ENCODE measurements around the gene USP19. TPM values are rescaled to one million over a fixed set of nuclear protein-coding genes. Genes with fewer than 3 reads are reported as not detected.

Gene USP19, protein sequence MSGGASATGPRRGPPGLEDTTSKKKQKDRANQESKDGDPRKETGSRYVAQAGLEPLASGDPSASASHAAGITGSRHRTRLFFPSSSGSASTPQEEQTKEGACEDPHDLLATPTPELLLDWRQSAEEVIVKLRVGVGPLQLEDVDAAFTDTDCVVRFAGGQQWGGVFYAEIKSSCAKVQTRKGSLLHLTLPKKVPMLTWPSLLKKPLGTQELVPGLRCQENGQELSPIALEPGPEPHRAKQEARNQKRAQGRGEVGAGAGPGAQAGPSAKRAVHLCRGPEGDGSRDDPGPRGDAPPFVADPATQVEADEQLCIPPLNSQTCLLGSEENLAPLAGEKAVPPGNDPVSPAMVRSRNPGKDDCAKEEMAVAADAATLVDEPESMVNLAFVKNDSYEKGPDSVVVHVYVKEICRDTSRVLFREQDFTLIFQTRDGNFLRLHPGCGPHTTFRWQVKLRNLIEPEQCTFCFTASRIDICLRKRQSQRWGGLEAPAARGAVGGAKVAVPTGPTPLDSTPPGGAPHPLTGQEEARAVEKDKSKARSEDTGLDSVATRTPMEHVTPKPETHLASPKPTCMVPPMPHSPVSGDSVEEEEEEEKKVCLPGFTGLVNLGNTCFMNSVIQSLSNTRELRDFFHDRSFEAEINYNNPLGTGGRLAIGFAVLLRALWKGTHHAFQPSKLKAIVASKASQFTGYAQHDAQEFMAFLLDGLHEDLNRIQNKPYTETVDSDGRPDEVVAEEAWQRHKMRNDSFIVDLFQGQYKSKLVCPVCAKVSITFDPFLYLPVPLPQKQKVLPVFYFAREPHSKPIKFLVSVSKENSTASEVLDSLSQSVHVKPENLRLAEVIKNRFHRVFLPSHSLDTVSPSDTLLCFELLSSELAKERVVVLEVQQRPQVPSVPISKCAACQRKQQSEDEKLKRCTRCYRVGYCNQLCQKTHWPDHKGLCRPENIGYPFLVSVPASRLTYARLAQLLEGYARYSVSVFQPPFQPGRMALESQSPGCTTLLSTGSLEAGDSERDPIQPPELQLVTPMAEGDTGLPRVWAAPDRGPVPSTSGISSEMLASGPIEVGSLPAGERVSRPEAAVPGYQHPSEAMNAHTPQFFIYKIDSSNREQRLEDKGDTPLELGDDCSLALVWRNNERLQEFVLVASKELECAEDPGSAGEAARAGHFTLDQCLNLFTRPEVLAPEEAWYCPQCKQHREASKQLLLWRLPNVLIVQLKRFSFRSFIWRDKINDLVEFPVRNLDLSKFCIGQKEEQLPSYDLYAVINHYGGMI (N-terminal part only)
- 22.3 TPM for polyA plus RNA-seq (2013, experiment 1 of 2)
- 21.3 TPM for polyA plus RNA-seq (2013, experiment 2 of 2)

DNA sequence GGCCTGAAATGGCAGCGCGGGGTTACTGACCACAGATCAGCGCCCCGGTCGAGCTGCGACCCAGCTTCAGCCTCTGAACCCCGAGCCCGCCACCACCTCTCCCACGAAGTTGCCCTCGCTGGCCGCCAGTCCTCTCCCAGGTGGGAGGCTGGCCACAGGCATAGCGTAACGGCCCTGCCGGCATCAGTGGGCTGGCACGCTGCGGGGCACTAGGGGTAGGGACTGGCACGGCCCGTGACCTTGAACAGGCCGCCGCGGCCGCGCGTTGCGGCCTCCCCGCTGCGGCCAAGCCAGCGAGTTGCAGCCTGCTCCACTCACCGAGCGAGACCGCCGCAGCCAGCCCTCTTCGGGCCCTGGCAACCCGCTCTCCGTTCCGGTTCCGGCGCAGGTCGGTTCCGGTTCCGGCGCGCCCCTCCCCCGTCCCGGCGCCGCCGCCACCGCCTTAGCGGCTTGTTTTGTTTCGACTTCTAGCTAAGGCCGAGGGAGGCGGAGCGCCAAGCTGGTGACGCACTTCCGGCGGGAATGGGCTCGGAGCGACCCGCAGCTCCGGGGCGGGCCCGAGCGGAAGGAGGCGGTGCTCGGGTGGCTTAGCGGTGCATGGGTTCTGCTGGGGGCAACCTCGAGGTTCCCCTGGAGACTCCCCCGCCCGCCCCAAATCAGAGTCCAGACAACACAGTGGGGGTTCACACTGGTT is at the start of gene USP19:
USP19 (minus strand) TSS at position 386 of the 694 bp plus-strand sequence. CDS start 1,678 bp downstream, outside the sequence.
- peak within 1 kb of the TSS; percentile 84 for H3K4me2 ChIP-seq (ENCODE audit: insufficient read depth, low read length, poor library complexity, severe bottlenecking)
- peak within 1 kb of the TSS; percentile 11 for H4K91ac ChIP-seq (ENCODE audit: low read depth, low read length, poor library complexity)
- no peaks in the 10 kb centered on the region for H3K27me3 ChIP-seq (ENCODE audit: control insufficient read depth in 3 of 3, insufficient read depth in 3 of 3, low read depth in 1 of 3, low read length in 3 of 3)
- peak within 1 kb of the TSS; percentile 94 for H3K27ac ChIP-seq (replicated peaks; ENCODE audit: low read length)
- H3K14ac ChIP-seq (ENCODE audit: low read length): peak within 1 kb of the TSS; percentile 28
- DNase-seq (ENCODE audit: low spot score): peak; percentile 84
- H3K79me1 ChIP-seq (ENCODE audit: low read depth, low read length): peaks cover 5% of the 10 kb centered on the region
- peak within 1 kb of the TSS; percentile 81 for H3K18ac ChIP-seq (ENCODE audit: low read length)
- peak within 1 kb of the TSS; percentile 86 for H3K23ac ChIP-seq (ENCODE audit: low read depth, low read length, poor library complexity)
- H3K36me3 ChIP-seq (replicated peaks in 1 of 2; ENCODE audit: control insufficient read depth in 2 of 2, insufficient read depth in 2 of 2, low read length in 2 of 2): peaks cover 61 to 70% of the 10 kb centered on the region in 2 donors
- peak within 1 kb of the TSS; percentile 48 for H2BK12ac ChIP-seq (ENCODE audit: low read length)
- H2AK5ac ChIP-seq (ENCODE audit: low read depth, low read length): peak within 1 kb of the TSS; percentile 95
- H2BK120ac ChIP-seq (ENCODE audit: low read depth, low read length): no peak within 1 kb of the TSS
- peak within 1 kb of the TSS; percentile 98 for H3K9ac ChIP-seq (ENCODE audit: low read depth, low read length, poor library complexity)
- H3K4me1 ChIP-seq (ENCODE audit: control insufficient read depth in 2 of 2, insufficient read depth in 1 of 2, low read depth in 1 of 2, low read length in 2 of 2): peaks cover 8 to 9% of the 10 kb centered on the region in 2 donors
- WGBS, 2 donors (ENCODE audit: extremely low coverage in 2 of 2, insufficient read length in 2 of 2, insufficient replicate concordance in 1 of 2): no CpG with 5 or more reads among the region's 70 CpGs
- H3K4ac ChIP-seq (ENCODE audit: low read length): peak within 1 kb of the TSS; percentile 4
- H2BK15ac ChIP-seq (ENCODE audit: low read length): peak within 1 kb of the TSS; percentile 18
- H2BK5ac ChIP-seq (ENCODE audit: low read length): peak within 1 kb of the TSS; percentile 69
- H3K9me3 ChIP-seq (replicated peaks in 1 of 2; ENCODE audit: control insufficient read depth in 2 of 2, insufficient read depth in 1 of 2, low read depth in 1 of 2, low read length in 2 of 2): peaks cover 0 to 3% of the 10 kb centered on the region in 2 donors
- peak within 1 kb of the TSS; percentile 83 for H4K8ac ChIP-seq (ENCODE audit: low read depth, low read length)
- peak within 1 kb of the TSS; percentile 97 for H3K4me3 ChIP-seq (ENCODE audit: low read length in 2 of 2)
- H2AFZ ChIP-seq (ENCODE audit: low read length): peak within 1 kb of the TSS; percentile 88

DNA sequence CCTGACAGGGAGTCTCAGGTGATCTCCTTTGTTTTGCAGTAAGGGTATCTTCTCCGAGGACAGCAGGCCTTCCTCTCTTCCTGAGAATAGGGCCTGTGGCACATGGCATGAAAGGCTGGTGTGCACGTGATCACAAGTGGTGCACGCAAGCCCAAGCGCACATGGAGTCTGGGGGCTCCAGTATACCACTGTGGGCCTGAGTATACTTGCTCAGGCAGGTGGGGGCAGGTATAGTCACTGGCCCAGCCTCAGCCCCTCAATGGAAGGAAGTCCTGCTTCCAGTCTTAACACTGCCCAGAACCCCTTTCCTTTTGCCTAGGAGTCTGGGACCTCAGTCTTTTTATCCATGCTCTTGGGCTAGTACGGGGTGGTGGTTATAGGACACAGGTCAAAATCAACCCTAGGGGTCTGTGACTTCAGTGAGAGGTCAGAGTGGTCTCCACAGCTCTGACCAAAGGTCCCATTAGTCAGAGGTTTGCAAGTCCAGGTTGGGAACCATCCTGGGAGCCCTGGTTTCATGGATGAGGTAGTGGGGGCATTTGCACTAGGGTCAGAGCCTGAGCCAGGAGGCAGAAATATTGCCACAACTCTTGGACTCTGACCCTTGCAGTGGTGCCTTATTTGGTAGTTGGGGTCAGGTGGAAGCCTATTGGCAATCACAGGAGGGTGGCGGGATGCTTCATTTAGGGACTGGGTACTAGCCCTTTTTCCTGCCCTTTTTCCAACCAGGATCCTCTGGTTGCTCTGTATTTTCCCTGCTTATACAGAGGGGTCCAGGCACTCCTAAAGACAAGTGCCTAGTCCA is 46.3 kb upstream of the USP19 start:
- Histone ChIP-seq H3K9ac (ENCODE audit: low read depth, low read length, poor library complexity) (no peak overlapping the region), H3K18ac (ENCODE audit: low read length) (peak overlapping the region; percentile 95), H3K9me3 (replicated peaks in 1 of 2; ENCODE audit: control insufficient read depth in 2 of 2, insufficient read depth in 1 of 2, low read depth in 1 of 2, low read length in 2 of 2) (peaks cover 0 to 6% of the 10 kb centered on the region in 2 donors), H3K4ac (ENCODE audit: low read length) (no peak overlapping the region), H2BK12ac (ENCODE audit: low read length) (peak overlapping the region; percentile 82), H3K27ac (replicated peaks; ENCODE audit: low read length) (no peak overlapping the region), H4K8ac (ENCODE audit: low read depth, low read length) (peak overlapping the region; percentile 99), H3K36me3 (replicated peaks in 1 of 2; ENCODE audit: control insufficient read depth in 2 of 2, insufficient read depth in 2 of 2, low read length in 2 of 2) (peaks cover 16 to 30% of the 10 kb centered on the region in 2 donors), H3K14ac (ENCODE audit: low read length) (no peak overlapping the region), H2AFZ (ENCODE audit: low read length) (peak overlapping the region; percentile 90), H3K79me1 (ENCODE audit: low read depth, low read length) (peaks cover 5% of the 10 kb centered on the region), H2BK5ac (ENCODE audit: low read length) (peak overlapping the region; percentile 77), H2BK15ac (ENCODE audit: low read length) (peak overlapping the region; percentile 97), H3K23ac (ENCODE audit: low read depth, low read length, poor library complexity) (no peak overlapping the region), H4K91ac (ENCODE audit: low read depth, low read length, poor library complexity) (no peak overlapping the region), H3K4me3 (ENCODE audit: low read length in 2 of 2) (peak overlapping the region in 1 of 2 donors; percentile 97), H2AK5ac (ENCODE audit: low read depth, low read length) (peak overlapping the region; percentile 95), H3K4me1 (ENCODE audit: control insufficient read depth in 2 of 2, insufficient read depth in 1 of 2, low read depth in 1 of 2, low read length in 2 of 2) (peaks cover 3 to 13% of the 10 kb centered on the region in 2 donors), H3K27me3 (ENCODE audit: control insufficient read depth in 3 of 3, insufficient read depth in 3 of 3, low read depth in 1 of 3, low read length in 3 of 3) (peaks cover 0 to 2% (median 0%) of the 10 kb centered on the region in 3 experiments), H3K4me2 (ENCODE audit: insufficient read depth, low read length, poor library complexity, severe bottlenecking) (no peak overlapping the region), H2BK120ac (ENCODE audit: low read depth, low read length) (peak overlapping the region; percentile 14)
- WGBS, 2 donors (ENCODE audit: extremely low coverage in 2 of 2, insufficient read length in 2 of 2, insufficient replicate concordance in 1 of 2): no CpG with 5 or more reads among the region's 6 CpGs
- no peak for DNase-seq (ENCODE audit: low spot score)
